ENCODE data around the gene FOXK1.

FOXK1 gene

GRCh38 chr7:4661871-4662270 lies 20.2 kb upstream of the FOXK1 start:
- H3K79me2 ChIP-seq (ENCODE audit: insufficient read depth, low read depth) = no peaks in the 10 kb centered on the region
- H3K4me2 ChIP-seq = no peak overlapping the region
- H3K9ac ChIP-seq = no peak overlapping the region
- no peaks in the 10 kb centered on the region for H3K36me3 ChIP-seq (ENCODE audit: insufficient read depth)
- TF ChIP-seq CTCF (conservative IDR thresholded peaks at IDR 0.05; ENCODE audit: low read depth, low read length) = no peak
- no peak overlapping the region for H3K4me3 ChIP-seq (IDR thresholded peaks at IDR 0.05; ENCODE audit: insufficient read depth, low read depth, low read length)
- no peaks in the 10 kb centered on the region for H4K20me1 ChIP-seq (ENCODE audit: insufficient read depth)
- no peaks in the 10 kb centered on the region for H3K4me1 ChIP-seq (ENCODE audit: low read depth, poor library complexity, severe bottlenecking)
- H3K27me3 ChIP-seq (ENCODE audit: insufficient read depth, low read depth) = no peaks in the 10 kb centered on the region
- no peak overlapping the region for H3K27ac ChIP-seq
- H2AFZ ChIP-seq (ENCODE audit: low read depth) = no peak overlapping the region

DNA sequence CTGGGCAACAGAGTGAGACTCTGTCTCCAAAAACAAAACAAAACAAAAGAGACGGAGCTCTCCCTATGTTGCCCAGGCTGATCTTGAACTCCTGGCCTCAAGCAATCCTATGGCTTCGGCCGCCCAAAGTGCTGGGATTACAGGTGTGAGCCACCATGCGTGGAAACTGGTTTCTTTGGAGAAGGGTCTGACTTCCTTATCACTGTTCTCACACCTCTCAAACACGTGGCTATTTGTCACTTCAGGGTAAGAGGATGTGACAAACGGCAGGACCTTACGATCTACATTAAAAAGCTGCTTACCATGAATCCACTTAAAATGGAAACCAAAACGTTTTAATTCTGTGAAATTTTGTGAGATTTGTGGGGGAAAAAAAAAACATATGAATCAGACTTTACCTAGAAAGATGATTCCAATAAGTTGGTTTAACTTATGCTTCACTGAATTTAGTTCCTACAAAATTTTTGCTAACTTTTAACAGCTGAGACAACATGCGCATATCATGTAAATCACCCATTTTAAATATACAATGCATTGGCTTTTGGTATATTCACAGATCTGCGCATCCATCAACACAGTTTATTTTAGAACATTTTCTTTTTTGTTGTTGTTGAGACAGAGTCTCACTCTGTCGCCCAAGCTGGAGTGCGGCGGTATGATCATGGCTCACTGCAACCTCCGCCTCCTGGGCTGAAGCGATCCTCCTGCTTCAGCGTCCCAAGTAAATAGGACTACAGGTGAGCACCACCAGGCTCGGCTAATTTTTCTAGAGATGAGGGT lies 18.7 kb upstream of the FOXK1 start:
- no peaks in the 10 kb centered on the region for H3K79me2 ChIP-seq (ENCODE audit: insufficient read depth, low read depth)
- H4K20me1 ChIP-seq (ENCODE audit: insufficient read depth) = no peaks in the 10 kb centered on the region
- H3K36me3 ChIP-seq (ENCODE audit: insufficient read depth) = no peaks in the 10 kb centered on the region
- no peak for TF ChIP-seq CTCF (conservative IDR thresholded peaks at IDR 0.05; ENCODE audit: low read depth, low read length)
- no peak overlapping the region for H3K4me3 ChIP-seq (IDR thresholded peaks at IDR 0.05; ENCODE audit: insufficient read depth, low read depth, low read length)
- H3K4me2 ChIP-seq = no peak overlapping the region
- H3K27me3 ChIP-seq (ENCODE audit: insufficient read depth, low read depth) = no peaks in the 10 kb centered on the region
- no peak overlapping the region for H3K9ac ChIP-seq
- H2AFZ ChIP-seq (ENCODE audit: low read depth) = no peak overlapping the region
- H3K4me1 ChIP-seq (ENCODE audit: low read depth, poor library complexity, severe bottlenecking) = peaks cover 9% of the 10 kb centered on the region
- H3K27ac ChIP-seq = no peak overlapping the region

DNA sequence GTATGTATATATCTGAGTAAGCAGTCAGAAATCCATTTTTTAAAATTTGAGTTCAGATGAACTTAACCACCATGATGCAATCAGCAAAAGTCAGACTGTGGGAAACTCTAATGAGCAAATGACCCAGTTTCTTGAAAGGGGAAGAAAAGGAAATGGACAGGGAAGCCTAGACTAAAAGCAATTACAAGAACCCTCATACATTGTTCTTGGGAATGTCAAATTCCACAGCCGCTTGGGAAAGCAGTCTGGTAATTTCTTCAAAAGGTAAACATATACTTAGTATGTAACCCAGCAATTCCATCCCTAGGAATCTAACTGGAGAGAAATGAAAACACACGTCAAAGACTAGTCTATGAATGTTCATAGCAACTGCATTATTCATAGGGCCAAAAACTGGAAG lies 16.4 kb upstream of the FOXK1 start:
- H3K36me3 ChIP-seq (ENCODE audit: insufficient read depth) = no peaks in the 10 kb centered on the region
- H3K79me2 ChIP-seq (ENCODE audit: insufficient read depth, low read depth) = no peaks in the 10 kb centered on the region
- H3K4me1 ChIP-seq (ENCODE audit: low read depth, poor library complexity, severe bottlenecking) = peaks cover 10% of the 10 kb centered on the region
- no peak overlapping the region for H3K27ac ChIP-seq
- no peak overlapping the region for H3K4me2 ChIP-seq
- no peaks in the 10 kb centered on the region for H4K20me1 ChIP-seq (ENCODE audit: insufficient read depth)
- no peak overlapping the region for H3K9ac ChIP-seq
- H2AFZ ChIP-seq (ENCODE audit: low read depth) = no peak overlapping the region
- no peaks in the 10 kb centered on the region for H3K27me3 ChIP-seq (ENCODE audit: insufficient read depth, low read depth)
- H3K4me3 ChIP-seq (IDR thresholded peaks at IDR 0.05; ENCODE audit: insufficient read depth, low read depth, low read length) = no peak overlapping the region
- no peak for TF ChIP-seq CTCF (conservative IDR thresholded peaks at IDR 0.05; ENCODE audit: low read depth, low read length)

- no peaks in the 10 kb centered on the region for H4K20me1 ChIP-seq (ENCODE audit: insufficient read depth)
- H3K4me3 ChIP-seq (IDR thresholded peaks at IDR 0.05; ENCODE audit: insufficient read depth, low read depth, low read length) = no peak overlapping the region
- H2AFZ ChIP-seq (ENCODE audit: low read depth) = no peak overlapping the region
- no peaks in the 10 kb centered on the region for H3K27me3 ChIP-seq (ENCODE audit: insufficient read depth, low read depth)
- H3K4me2 ChIP-seq = no peak overlapping the region
- no peak overlapping the region for H3K27ac ChIP-seq
- no peak for TF ChIP-seq CTCF (conservative IDR thresholded peaks at IDR 0.05; ENCODE audit: low read depth, low read length)
- peaks cover 10% of the 10 kb centered on the region for H3K4me1 ChIP-seq (ENCODE audit: low read depth, poor library complexity, severe bottlenecking)
- H3K9ac ChIP-seq = no peak overlapping the region
- H3K36me3 ChIP-seq (ENCODE audit: insufficient read depth) = no peaks in the 10 kb centered on the region
- H3K79me2 ChIP-seq (ENCODE audit: insufficient read depth, low read depth) = no peaks in the 10 kb centered on the region
These were observed 14.2 kb upstream of the FOXK1 start for GRCh38 chr7:4667776-4668509.
